ENCODE results near the gene KCNQ1. TPM values are rescaled to one million over a fixed set of nuclear protein-coding genes. Genes with fewer than 3 reads are reported as not detected.
A peak's percentile ranks its signal among the peaks of the same experiment; 100 is the strongest.

KCNQ1 gene
- total RNA-seq, 3 donors from 2014 or later, result 3.6 to 6.2 (median 5.1) TPM

DNA sequence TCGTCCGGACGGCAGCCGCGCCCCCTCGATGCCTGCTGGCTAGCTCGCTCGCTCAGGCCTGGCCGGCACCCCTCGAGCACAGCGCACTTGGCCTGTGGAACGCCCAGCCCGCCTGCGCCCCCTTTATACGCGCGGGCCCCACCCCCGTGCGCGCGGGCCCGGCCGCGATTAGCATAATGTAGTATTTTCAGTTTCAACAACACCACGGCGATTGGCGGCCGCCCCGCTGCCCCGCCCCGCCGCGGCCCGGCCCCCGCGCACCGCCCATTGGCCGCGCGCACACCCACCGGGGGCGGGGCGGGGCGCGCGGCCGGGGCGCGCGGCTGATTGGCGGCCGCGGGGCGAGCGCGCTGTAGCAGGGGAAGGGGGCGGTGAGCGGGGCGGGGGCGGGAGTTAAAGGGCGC lies 440.9 kb downstream of the KCNQ1 start, which contains the start of gene CDKN1C:
Gene CDKN1C (minus strand): TSS at position 98 of the 404 bp plus-strand sequence. CDS start 319 bp downstream, outside the sequence.
- H3K4me3 ChIP-seq, result peak within 1 kb of the TSS; percentile 70 to 98 (median 89)
- no peaks in the 10 kb centered on the region for H3K27me3 ChIP-seq
- no peaks in the 10 kb centered on the region for H3K9me3 ChIP-seq
- peak; percentile 86 to 88 for DNase-seq (ENCODE audit: low spot score in 2 of 2)
- H3K27ac ChIP-seq, result peak within 1 kb of the TSS; percentile 86 to 95
- H3K4me1 ChIP-seq, result peaks cover 4 to 9% of the 10 kb centered on the region in 2 donors
- TF ChIP-seq POLR2A (IDR thresholded peaks at IDR 0.05) (peak; percentile 70), POLR2AphosphoS5 (IDR thresholded peaks at IDR 0.05) (peak; percentile 91 to 94 (median 92))
- TF ChIP-seq, protein P1, sequence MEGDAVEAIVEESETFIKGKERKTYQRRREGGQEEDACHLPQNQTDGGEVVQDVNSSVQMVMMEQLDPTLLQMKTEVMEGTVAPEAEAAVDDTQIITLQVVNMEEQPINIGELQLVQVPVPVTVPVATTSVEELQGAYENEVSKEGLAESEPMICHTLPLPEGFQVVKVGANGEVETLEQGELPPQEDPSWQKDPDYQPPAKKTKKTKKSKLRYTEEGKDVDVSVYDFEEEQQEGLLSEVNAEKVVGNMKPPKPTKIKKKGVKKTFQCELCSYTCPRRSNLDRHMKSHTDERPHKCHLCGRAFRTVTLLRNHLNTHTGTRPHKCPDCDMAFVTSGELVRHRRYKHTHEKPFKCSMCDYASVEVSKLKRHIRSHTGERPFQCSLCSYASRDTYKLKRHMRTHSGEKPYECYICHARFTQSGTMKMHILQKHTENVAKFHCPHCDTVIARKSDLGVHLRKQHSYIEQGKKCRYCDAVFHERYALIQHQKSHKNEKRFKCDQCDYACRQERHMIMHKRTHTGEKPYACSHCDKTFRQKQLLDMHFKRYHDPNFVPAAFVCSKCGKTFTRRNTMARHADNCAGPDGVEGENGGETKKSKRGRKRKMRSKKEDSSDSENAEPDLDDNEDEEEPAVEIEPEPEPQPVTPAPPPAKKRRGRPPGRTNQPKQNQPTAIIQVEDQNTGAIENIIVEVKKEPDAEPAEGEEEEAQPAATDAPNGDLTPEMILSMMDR (IDR thresholded peaks at IDR 0.05), result no peak
- no peaks in the 10 kb centered on the region for H3K36me3 ChIP-seq
- intact Hi-C loops (cut with DNase I; ENCODE audit: low total_unique reads), result loop anchor here (10.0 kb wide), 1 partner anchor 181 kb away; no protein-coding TSS in a partner anchor

DNA sequence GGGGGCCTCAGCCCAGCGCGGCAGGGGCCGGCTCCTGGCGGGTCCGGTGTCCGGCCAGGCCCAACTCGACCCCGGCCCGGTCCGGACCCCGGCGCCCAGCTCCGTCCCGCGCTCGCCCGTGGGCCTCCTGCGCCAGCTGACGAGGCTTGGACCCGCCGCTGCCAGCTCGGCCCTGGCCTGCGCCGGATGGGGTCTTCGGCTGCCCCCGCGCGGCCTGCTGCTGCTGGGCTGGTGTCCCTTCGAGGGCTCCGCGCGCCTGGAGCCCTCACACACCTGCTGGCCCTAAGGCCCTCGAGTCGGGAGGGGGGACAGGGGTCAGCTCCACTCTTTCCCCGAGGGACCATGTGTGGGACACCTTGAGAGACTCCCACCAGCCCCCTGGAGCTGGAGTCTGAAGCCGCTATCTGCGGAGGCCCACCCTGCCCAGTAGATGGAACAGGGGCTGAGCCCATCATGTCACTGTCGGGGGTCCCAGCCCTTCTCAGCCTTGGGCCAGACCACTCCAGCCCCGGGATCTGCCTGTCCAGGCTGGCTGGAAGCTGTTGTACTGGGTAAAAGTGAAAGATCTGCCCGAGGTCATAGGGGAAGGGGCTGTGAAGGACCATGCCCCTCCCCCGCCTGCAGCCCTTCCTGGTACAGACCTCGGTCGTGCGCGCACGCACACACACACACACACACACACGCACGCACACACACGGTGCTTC lies 441.5 kb downstream of the KCNQ1 start:
- intact Hi-C loops (cut with DNase I; ENCODE audit: low total_unique reads), result loop anchor here (10.0 kb wide), 1 partner anchor 182 kb away; no protein-coding TSS in a partner anchor
- Histone ChIP-seq H3K9me3 (no peaks in the 10 kb centered on the region), H3K4me3 (peak overlapping the region; percentile 38 to 98 (median 89)), H3K4me1 (peaks cover 9 to 10% of the 10 kb centered on the region in 2 donors), H3K27me3 (no peaks in the 10 kb centered on the region), H3K27ac (peak overlapping the region; percentile 84 to 92), H3K36me3 (no peaks in the 10 kb centered on the region)
- DNase-seq (ENCODE audit: low spot score in 2 of 2), result no peak
- TF ChIP-seq, protein P1 (IDR thresholded peaks at IDR 0.05), result no peak
- TF ChIP-seq POLR2A (IDR thresholded peaks at IDR 0.05), result no peak
- no peak for TF ChIP-seq POLR2AphosphoS5 (IDR thresholded peaks at IDR 0.05)

DNA sequence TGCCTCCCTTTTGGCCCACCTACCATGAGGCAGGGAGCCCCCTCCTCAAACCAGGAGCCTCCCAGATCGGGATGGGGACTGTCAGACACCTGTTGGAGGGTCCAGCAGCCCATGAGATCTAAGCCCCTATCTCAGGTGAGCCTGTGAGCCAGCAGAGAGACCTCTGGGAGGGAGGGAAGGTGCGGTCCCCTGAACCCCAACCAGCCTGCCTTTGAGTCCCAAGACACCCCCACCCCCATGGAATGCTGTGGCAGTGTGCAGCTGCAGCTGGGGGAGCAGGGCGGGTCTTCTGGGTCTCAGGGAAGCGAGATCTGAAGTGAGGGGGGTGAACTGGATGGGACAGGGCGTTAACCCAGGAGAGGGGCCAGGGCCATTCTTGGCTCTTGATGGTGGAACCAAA lies 442.1 kb downstream of the KCNQ1 start:
- H3K27ac ChIP-seq, result peak overlapping the region; percentile 84 to 92
- no peak overlapping the region for H3K4me3 ChIP-seq
- DNase-seq (ENCODE audit: low spot score in 2 of 2), result no peak
- H3K36me3 ChIP-seq, result no peaks in the 10 kb centered on the region
- TF ChIP-seq POLR2AphosphoS5 (IDR thresholded peaks at IDR 0.05), result no peak
- TF ChIP-seq POLR2A (IDR thresholded peaks at IDR 0.05), result no peak
- TF ChIP-seq, protein P1 (IDR thresholded peaks at IDR 0.05), result no peak
- peaks cover 13 to 16% of the 10 kb centered on the region in 2 donors for H3K4me1 ChIP-seq
- H3K27me3 ChIP-seq, result no peaks in the 10 kb centered on the region
- intact Hi-C loops (cut with DNase I; ENCODE audit: low total_unique reads), result loop anchor here (10.0 kb wide), 1 partner anchor 182 kb away; no protein-coding TSS in a partner anchor
- no peaks in the 10 kb centered on the region for H3K9me3 ChIP-seq

DNA sequence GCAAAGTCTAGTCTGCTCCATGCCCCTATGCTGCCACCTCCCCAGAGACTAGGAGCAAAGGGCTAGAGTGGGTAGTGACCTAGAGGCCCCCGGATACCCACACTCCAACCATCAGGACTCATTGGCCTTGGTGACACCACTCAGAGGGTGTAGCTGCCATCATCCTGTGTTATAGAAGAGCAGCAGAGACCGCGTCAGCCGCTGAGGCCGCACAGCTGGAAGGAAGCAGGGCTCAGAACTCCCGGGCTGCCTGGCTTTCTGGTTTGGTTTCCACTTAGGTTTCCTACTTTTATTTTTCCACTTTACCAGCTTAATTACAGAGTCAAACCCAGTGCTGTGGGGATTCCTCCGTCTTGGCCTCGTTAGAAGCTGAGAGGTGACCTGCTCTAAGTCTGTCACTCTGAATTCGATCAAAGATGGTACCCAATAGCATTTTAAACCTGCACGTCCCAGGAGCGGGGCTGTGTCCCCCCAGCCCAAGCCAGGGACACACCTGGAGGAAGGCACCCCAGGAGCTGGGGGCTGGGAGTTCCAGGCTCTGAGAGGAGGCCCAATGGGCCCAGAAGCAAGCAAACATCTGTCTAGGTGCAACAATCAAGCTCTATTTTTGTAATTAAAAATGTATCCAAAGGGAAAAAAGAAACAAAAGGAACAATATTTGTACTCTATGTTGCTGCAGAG lies 442.8 kb downstream of the KCNQ1 start:
- TF ChIP-seq POLR2A (IDR thresholded peaks at IDR 0.05) (no peak), POLR2AphosphoS5 (IDR thresholded peaks at IDR 0.05) (no peak)
- TF ChIP-seq, protein P1 (IDR thresholded peaks at IDR 0.05), result no peak

More for the DNA sequence above, 442.8 kb downstream of the KCNQ1 start:
- H3K27me3 ChIP-seq, result no peaks in the 10 kb centered on the region
- no peaks in the 10 kb centered on the region for H3K9me3 ChIP-seq
- H3K4me1 ChIP-seq, result peaks cover 8 to 20% of the 10 kb centered on the region in 2 donors
- H3K27ac ChIP-seq, result peak overlapping the region; percentile 84 to 92
- H3K36me3 ChIP-seq, result no peaks in the 10 kb centered on the region
- DNase-seq (ENCODE audit: low spot score in 2 of 2), result no peak
- no peak overlapping the region for H3K4me3 ChIP-seq
- intact Hi-C loops (cut with DNase I; ENCODE audit: low total_unique reads), result loop anchor here (2.0 to 10.0 kb wide), 2 partner anchors 183 to 357 kb away; no protein-coding TSS in a partner anchor
